ENCODE results near the gene SPATA12.
"Not testable (repeated sequence)": the region's sequence is repeated elsewhere in the genome, so short reads cannot be mapped to it uniquely, and the experiment has no call there.

The SPATA12 gene

GRCh38 chr3:57083266-57083995 is 23.0 kb downstream of the SPATA12 start:
- DNase-seq (ENCODE audit: low read depth), result not testable (repeated sequence)

GRCh38 chr3:57085211-57085610 is 24.7 kb downstream of the SPATA12 start:
- no peak for DNase-seq (ENCODE audit: low read depth)

- no peak for DNase-seq (ENCODE audit: low read depth)
Observed at GRCh38 chr3:57086201-57086600, 25.7 kb downstream of the SPATA12 start.

- DNase-seq (ENCODE audit: low read depth), result no peak
Observed at GRCh38 chr3:57087361-57088092, 27.1 kb downstream of the SPATA12 start.

GRCh38 chr3:57088503-57088902 is 28.0 kb downstream of the SPATA12 start:
- no peak for DNase-seq (ENCODE audit: low read depth)

- DNase-seq (ENCODE audit: low read depth), result no peak
Observed at GRCh38 chr3:57089043-57089442, 28.6 kb downstream of the SPATA12 start.

GRCh38 chr3:57091521-57092273 is 31.2 kb downstream of the SPATA12 start:
- no peak for DNase-seq (ENCODE audit: low read depth)

- DNase-seq (ENCODE audit: low read depth), result no peak
Observed at GRCh38 chr3:57093489-57093888, 33.0 kb downstream of the SPATA12 start.

- no peak for DNase-seq (ENCODE audit: low read depth)
Observed at GRCh38 chr3:57093971-57094535, 33.6 kb downstream of the SPATA12 start.

- DNase-seq (ENCODE audit: low read depth), result no peak
Observed at GRCh38 chr3:57094575-57094974, 34.1 kb downstream of the SPATA12 start.

GRCh38 chr3:57095363-57095762 is 34.9 kb downstream of the SPATA12 start:
- DNase-seq (ENCODE audit: low read depth), result no peak

- no peak for DNase-seq (ENCODE audit: low read depth)
Observed at GRCh38 chr3:57097536-57097935, 37.1 kb downstream of the SPATA12 start.

- DNase-seq (ENCODE audit: low read depth), result no peak
Observed at GRCh38 chr3:57098418-57099310, 38.2 kb downstream of the SPATA12 start.

GRCh38 chr3:57100046-57100695 is 39.7 kb downstream of the SPATA12 start:
- DNase-seq (ENCODE audit: low read depth), result no peak

- no peak for DNase-seq (ENCODE audit: low read depth)
Observed at GRCh38 chr3:57105585-57105984, 45.1 kb downstream of the SPATA12 start.

GRCh38 chr3:57108684-57109083 is 48.2 kb downstream of the SPATA12 start:
- DNase-seq (ENCODE audit: low read depth), result no peak

- DNase-seq (ENCODE audit: low read depth), result no peak
Observed at GRCh38 chr3:57109437-57110199, 49.2 kb downstream of the SPATA12 start.

- DNase-seq (ENCODE audit: low read depth), result no peak
Observed at GRCh38 chr3:57110214-57110613, 49.8 kb downstream of the SPATA12 start.

GRCh38 chr3:57110798-57111197 is 50.3 kb downstream of the SPATA12 start:
- no peak for DNase-seq (ENCODE audit: low read depth)

GRCh38 chr3:57112206-57112605 is 51.7 kb downstream of the SPATA12 start:
- no peak for DNase-seq (ENCODE audit: low read depth)
